Measurements from ENCODE around the gene KLHL8. TPM values are rescaled to one million over a fixed set of nuclear protein-coding genes. Genes with fewer than 3 reads are reported as not detected.

Gene KLHL8
- total RNA-seq, 2 experiments from 2014 or later: 10.7 to 12.1 TPM

DNA sequence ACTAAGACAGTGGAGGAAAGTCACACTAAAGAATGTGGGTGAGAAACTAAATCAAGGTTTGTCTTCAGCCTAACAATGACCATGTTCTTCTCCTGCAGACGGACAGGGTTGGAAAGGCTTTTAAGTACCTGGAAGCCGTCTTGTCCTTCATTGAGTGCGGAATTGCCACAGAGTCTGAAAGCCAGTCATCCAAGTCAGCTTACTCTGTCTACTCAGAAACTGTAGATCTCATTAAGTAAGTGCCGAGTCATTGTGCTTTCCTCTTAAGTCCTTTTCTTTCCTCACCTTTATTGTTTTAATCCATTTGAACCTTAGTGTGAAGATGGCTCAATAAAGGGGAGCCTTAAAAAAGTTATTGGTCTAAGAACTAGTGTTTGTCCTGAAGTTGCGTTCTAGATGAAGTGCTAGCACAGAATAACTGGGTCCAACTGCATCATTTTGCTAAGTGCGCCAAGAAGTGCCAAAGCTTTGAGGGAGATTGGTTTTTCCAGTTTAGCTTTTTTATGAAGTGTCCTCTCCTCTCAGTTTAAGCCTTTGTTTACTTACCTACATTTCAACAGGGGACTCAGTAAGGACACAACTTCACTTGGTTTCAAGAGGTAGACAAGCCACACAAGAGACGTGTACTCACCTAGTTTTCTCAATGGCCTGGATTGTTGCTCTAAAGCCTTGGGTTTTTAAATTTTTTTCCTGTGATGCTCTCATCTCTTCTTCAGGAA lies 89.3 kb downstream of the KLHL8 start:
- no peak for DNase-seq
- CTCF ChIA-PET: no interaction called here
- H3K9me3 Mint-ChIP-seq: no peaks in the 10 kb centered on the region
- H3K4me3 Mint-ChIP-seq: no peak overlapping the region
- no peak overlapping the region for H3K27ac Mint-ChIP-seq
- no peaks in the 10 kb centered on the region for H3K27me3 Mint-ChIP-seq (ENCODE audit: low read depth)
- intact Hi-C loops (cut with micrococcal nuclease): no loop called here
- H3K36me3 Mint-ChIP-seq (ENCODE audit: low read depth): peaks cover 41% of the 10 kb centered on the region
- peaks cover 4% of the 10 kb centered on the region for H3K4me1 Mint-ChIP-seq (ENCODE audit: low read depth)

DNA sequence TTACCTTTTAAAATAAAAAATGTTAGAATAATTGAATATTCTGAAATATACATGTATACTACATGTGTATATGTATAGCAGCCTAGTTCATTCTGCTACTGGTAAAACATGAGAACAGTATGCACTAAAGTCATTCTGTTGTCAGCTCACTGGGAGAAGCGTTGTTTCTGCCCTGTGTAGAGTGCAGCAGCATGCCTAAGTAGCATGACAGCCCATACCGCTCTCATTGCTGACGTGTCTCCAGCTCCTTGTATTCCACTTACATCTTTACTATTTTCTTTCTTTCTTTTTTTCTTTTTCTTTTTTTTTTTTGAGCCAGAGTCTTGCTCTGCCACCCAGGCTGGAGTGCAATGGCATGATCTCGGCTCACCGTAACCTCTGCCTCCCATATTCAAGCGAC lies 90.7 kb downstream of the KLHL8 start:
- intact Hi-C loops (cut with micrococcal nuclease): no loop called here
- CTCF ChIA-PET: interaction anchor here (0.7 kb wide), 1 partner anchor 891 kb away, joined by 4 read pairs; no protein-coding TSS in a partner anchor
- Mint-ChIP-seq H3K4me1 (ENCODE audit: low read depth) (peaks cover 6% of the 10 kb centered on the region), H3K4me3 (no peak overlapping the region), H3K27ac (no peak overlapping the region), H3K9me3 (no peaks in the 10 kb centered on the region), H3K36me3 (ENCODE audit: low read depth) (peaks cover 47% of the 10 kb centered on the region), H3K27me3 (ENCODE audit: low read depth) (no peaks in the 10 kb centered on the region)
- DNase-seq: no peak

DNA sequence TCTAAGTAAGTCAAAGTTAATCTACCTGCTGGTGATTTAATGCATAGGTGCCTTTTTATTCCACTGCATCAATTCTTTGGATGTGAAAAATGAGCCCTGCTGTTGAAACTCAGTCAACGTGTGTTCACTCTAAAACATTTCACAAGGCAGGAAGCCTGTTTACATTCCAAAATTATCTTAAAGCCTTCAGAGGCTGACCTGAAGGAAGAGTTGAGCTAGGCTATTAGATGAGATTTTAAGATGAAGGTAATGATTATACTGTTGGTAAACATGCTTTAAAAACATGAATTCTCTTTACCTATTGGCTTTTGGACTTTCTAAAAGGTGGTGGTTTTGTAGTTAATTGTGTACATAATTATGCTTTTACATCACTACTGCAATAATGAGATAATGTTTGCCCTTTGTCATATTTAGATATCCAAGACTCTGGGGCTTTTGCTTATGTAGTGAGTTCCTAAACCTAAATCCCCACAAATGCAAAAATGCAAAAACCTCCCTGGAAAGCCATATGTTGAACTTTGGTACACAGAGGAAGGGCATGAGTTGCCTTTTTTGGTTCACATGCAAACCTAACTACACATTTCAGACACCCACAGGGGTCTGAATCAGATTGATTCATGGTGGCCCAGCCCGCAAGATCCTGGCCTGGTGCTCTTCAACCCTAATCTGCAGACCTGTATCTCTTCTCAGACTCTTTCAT lies 92.3 kb downstream of the KLHL8 start:
- no peaks in the 10 kb centered on the region for H3K9me3 Mint-ChIP-seq
- peaks cover 39% of the 10 kb centered on the region for H3K36me3 Mint-ChIP-seq (ENCODE audit: low read depth)
- H3K4me1 Mint-ChIP-seq (ENCODE audit: low read depth): peaks cover 6% of the 10 kb centered on the region
- H3K27ac Mint-ChIP-seq: no peak overlapping the region
- DNase-seq: no peak
- H3K4me3 Mint-ChIP-seq: no peak overlapping the region
- no peaks in the 10 kb centered on the region for H3K27me3 Mint-ChIP-seq (ENCODE audit: low read depth)
- intact Hi-C loops (cut with micrococcal nuclease): no loop called here
- CTCF ChIA-PET: no interaction called here

DNA sequence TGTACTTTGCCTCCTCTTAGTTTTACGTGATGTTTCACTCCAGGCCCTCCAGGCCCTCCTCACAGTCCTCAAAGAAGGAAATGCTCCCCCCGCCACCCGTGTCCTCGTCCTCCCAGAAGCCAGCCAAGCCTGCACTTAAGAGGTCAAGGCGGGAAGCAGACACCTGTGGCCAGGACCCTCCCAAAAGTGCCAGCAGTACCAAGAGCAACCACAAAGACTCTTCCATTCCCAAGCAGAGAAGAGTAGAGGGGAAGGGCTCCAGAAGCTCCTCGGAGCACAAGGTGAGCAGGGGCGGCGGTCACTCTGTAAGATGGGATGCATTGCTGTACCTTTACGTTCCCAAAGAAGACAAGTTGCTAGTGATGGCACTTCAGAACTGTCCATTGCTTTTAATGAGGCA lies 94.4 kb downstream of the KLHL8 start:
- CTCF ChIA-PET: interaction anchor here (0.9 to 1.1 kb wide), 2 partner anchors 9 to 203 kb away, joined by 3 to 5 read pairs; no protein-coding TSS in a partner anchor
- Mint-ChIP-seq H3K27ac (no peak overlapping the region), H3K27me3 (ENCODE audit: low read depth) (no peaks in the 10 kb centered on the region), H3K4me3 (no peak overlapping the region), H3K9me3 (no peaks in the 10 kb centered on the region), H3K4me1 (ENCODE audit: low read depth) (peaks cover 13% of the 10 kb centered on the region), H3K36me3 (ENCODE audit: low read depth) (peaks cover 29% of the 10 kb centered on the region)
- DNase-seq: no peak
- intact Hi-C loops (cut with micrococcal nuclease): no loop called here

GRCh38 chr4:87122252-87122651 lies 98.2 kb downstream of the KLHL8 start:
- CTCF ChIA-PET: interaction anchor here (1.5 kb wide), 1 partner anchor 28 kb away, joined by 5 read pairs; no protein-coding TSS in a partner anchor
- no peak overlapping the region for H3K4me3 Mint-ChIP-seq
- intact Hi-C loops (cut with micrococcal nuclease): no loop called here
- peaks cover 33% of the 10 kb centered on the region for H3K36me3 Mint-ChIP-seq (ENCODE audit: low read depth)
- no peaks in the 10 kb centered on the region for H3K27me3 Mint-ChIP-seq (ENCODE audit: low read depth)
- no peaks in the 10 kb centered on the region for H3K9me3 Mint-ChIP-seq
- H3K27ac Mint-ChIP-seq: no peak overlapping the region
- DNase-seq: no peak
- H3K4me1 Mint-ChIP-seq (ENCODE audit: low read depth): peaks cover 28% of the 10 kb centered on the region

DNA sequence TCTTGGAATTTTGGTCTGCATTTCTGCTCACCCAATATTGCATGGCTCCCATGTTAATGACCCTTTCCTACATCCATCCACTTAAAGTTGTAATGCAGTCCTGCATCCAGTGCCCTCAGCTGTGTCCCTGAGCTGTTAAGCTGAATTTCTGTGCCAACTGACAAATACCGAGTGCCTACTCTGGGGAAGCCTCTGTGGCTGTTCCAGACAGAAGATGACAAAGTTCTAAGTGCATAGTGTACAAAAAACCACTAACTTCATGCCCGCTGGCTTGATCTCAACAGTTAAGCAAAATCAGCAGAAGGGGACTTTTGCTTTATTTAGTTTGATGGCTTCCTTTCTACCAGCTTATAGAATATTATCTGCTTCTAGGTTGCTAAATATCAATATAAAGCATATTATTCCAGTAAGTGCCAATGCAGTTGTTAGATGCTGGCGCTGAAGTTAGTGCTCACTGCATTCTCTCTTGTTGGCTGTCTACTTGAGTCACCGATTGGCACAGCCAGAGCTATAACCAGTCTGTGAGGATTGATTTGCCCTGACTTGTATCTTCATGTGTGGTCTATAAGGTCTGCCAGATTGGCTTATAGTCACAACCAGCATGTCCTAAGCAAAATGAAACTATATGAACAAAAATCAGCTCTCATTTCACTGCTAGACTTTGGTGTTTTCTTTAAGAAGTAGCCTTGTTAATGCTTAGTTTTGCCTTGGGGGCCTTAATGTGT lies 98.9 kb downstream of the KLHL8 start:
- Mint-ChIP-seq H3K4me1 (ENCODE audit: low read depth) (peaks cover 26% of the 10 kb centered on the region), H3K4me3 (no peak overlapping the region), H3K27me3 (ENCODE audit: low read depth) (no peaks in the 10 kb centered on the region), H3K9me3 (no peaks in the 10 kb centered on the region), H3K36me3 (ENCODE audit: low read depth) (peaks cover 33% of the 10 kb centered on the region), H3K27ac (peak overlapping the region; percentile 56)
- no peak for DNase-seq
- intact Hi-C loops (cut with micrococcal nuclease): no loop called here
- CTCF ChIA-PET: interaction anchor here (0.8 to 1.5 kb wide), 3 partner anchors 29 to 199 kb away, joined by 3 to 5 read pairs (median 5); no protein-coding TSS in a partner anchor

DNA sequence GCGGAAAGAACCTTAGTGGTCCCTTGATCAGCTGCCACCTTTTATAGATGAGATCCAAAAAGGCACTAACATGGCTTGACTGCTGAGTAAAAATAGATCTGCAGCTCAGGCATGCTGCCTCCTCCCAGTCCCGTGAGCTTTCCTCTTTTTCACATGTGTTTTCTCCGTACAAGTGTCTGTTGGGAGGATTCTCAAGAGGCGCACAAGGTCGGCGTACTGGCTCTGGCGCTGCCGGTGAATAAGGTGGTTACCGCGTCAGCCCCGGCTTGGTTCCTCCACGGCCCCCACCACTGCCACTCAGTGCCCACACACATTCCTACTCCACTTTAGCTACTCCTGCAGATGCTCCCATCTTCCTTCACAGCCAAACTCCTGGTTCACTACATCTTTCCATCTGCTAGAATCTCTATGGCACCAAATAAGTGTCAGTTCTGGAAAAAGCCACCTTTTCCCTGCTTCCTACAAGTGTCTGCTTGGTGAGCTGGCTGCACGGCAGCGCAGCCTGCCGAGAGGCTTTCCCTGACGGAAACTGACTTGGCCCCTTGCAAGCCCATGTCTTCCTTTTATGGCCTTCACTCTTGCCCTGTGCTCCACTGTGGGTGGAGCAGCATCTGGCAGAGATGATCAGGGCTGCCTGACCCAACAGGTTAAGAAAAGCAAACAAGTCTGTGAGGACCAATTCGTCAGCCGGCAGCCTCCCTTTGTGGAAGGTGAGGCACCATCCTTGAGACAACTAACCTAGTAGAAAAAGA lies 99.8 kb downstream of the KLHL8 start:
- H3K27ac Mint-ChIP-seq: peak overlapping the region; percentile 9
- H3K4me3 Mint-ChIP-seq: no peak overlapping the region
- CTCF ChIA-PET: interaction anchor here (0.8 to 4.7 kb wide), 4 partner anchors 28 to 199 kb away, joined by 3 to 24 read pairs (median 4); no protein-coding TSS in a partner anchor
- H3K9me3 Mint-ChIP-seq: no peaks in the 10 kb centered on the region
- no peaks in the 10 kb centered on the region for H3K27me3 Mint-ChIP-seq (ENCODE audit: low read depth)
- peaks cover 22% of the 10 kb centered on the region for H3K4me1 Mint-ChIP-seq (ENCODE audit: low read depth)
- intact Hi-C loops (cut with micrococcal nuclease): no loop called here
- DNase-seq: no peak
- peaks cover 29% of the 10 kb centered on the region for H3K36me3 Mint-ChIP-seq (ENCODE audit: low read depth)

DNA sequence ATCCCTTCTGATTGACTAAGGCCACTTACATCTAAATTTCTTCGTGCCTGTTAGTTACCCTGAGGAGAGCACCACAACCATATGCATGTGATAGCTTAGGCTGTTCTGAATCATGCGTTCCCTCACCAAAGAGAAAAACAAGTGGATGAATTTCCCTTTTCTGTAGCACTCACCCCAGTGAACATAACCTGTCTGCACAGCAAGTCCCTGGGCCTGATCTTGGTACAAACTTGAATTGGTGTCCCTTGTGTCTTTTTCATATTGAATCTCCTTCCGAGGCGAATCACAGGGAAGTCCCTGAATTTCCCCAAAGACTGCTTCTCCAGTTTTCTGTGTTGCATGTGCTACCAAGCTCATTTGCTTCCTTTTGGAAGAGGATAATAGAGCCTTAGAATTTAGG lies 100.4 kb downstream of the KLHL8 start:
- Mint-ChIP-seq H3K27ac (peak overlapping the region; percentile 9), H3K9me3 (no peaks in the 10 kb centered on the region), H3K4me3 (no peak overlapping the region), H3K36me3 (ENCODE audit: low read depth) (peaks cover 27% of the 10 kb centered on the region), H3K4me1 (ENCODE audit: low read depth) (peaks cover 22% of the 10 kb centered on the region), H3K27me3 (ENCODE audit: low read depth) (no peaks in the 10 kb centered on the region)
- CTCF ChIA-PET: interaction anchor here (1.0 to 4.7 kb wide), 2 partner anchors 99 to 198 kb away, joined by 4 to 24 read pairs; no protein-coding TSS in a partner anchor
- intact Hi-C loops (cut with micrococcal nuclease): no loop called here
- DNase-seq: no peak

DNA sequence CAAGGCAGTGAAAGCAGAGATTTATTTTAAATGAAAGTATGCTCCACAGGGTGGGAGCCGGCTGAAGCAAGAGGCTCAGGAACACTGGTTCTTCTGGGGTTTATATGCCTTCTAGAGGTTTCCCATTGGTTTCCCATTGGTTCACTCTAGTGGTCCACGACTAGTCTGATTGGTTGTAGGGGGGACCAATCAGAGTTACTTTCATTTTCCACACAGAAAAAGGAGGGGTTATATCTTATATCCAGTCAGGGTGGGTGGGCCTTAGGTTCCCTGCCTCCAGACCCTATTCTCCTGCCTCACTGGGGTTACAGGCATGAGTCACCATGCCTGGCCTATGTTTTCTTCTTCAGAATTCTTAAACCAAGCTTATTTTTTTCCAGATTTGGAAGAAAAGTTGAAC lies 101.6 kb downstream of the KLHL8 start:
- no peak overlapping the region for H3K4me3 Mint-ChIP-seq
- H3K4me1 Mint-ChIP-seq (ENCODE audit: low read depth): peaks cover 22% of the 10 kb centered on the region
- CTCF ChIA-PET: interaction anchor here (0.9 to 4.7 kb wide), 3 partner anchors 11 to 197 kb away, joined by 3 to 24 read pairs (median 4); no protein-coding TSS in a partner anchor
- peaks cover 29% of the 10 kb centered on the region for H3K36me3 Mint-ChIP-seq (ENCODE audit: low read depth)
- H3K27ac Mint-ChIP-seq: peak overlapping the region; percentile 24
- H3K27me3 Mint-ChIP-seq (ENCODE audit: low read depth): no peaks in the 10 kb centered on the region
- intact Hi-C loops (cut with micrococcal nuclease): no loop called here
- no peak for DNase-seq
- no peaks in the 10 kb centered on the region for H3K9me3 Mint-ChIP-seq

DNA sequence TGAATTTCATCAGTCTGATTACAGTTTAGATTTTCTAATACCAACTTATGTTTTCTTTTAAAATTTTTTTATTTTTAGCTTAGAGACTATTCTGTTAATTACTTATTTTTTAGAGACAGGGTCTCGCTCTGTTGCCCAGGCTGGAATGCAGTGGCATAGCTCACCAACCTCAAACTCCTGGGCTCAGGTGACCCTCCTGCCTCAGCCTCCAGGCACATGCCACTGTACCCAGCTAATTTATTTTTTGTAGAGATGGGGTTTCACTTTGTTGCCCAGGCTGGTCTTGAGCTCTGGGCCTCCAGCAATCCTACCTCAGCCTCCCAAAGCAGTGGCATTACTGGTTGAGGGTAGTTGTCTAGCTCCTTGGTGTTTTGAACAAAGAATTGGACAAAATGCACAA lies 102.0 kb downstream of the KLHL8 start:
- DNase-seq: no peak
- CTCF ChIA-PET: interaction anchor here (0.9 to 4.7 kb wide), 3 partner anchors 11 to 196 kb away, joined by 3 to 24 read pairs (median 4); no protein-coding TSS in a partner anchor
- H3K36me3 Mint-ChIP-seq (ENCODE audit: low read depth): peaks cover 29% of the 10 kb centered on the region

GRCh38 chr4:87117732-87118075 lies 102.7 kb downstream of the KLHL8 start:
- CTCF ChIA-PET: interaction anchor here (1.5 to 4.7 kb wide), 2 partner anchors 24 to 196 kb away, joined by 4 to 24 read pairs; no protein-coding TSS in a partner anchor
- Mint-ChIP-seq H3K27ac (no peak overlapping the region), H3K4me3 (no peak overlapping the region), H3K36me3 (ENCODE audit: low read depth) (peaks cover 29% of the 10 kb centered on the region), H3K27me3 (ENCODE audit: low read depth) (no peaks in the 10 kb centered on the region), H3K9me3 (no peaks in the 10 kb centered on the region), H3K4me1 (ENCODE audit: low read depth) (peaks cover 22% of the 10 kb centered on the region)
- intact Hi-C loops (cut with micrococcal nuclease): no loop called here
- no peak for DNase-seq

More for the DNA sequence above, 102.0 kb downstream of the KLHL8 start:
- Mint-ChIP-seq H3K4me1 (ENCODE audit: low read depth) (peaks cover 22% of the 10 kb centered on the region), H3K9me3 (no peaks in the 10 kb centered on the region), H3K27ac (no peak overlapping the region), H3K27me3 (ENCODE audit: low read depth) (no peaks in the 10 kb centered on the region), H3K4me3 (no peak overlapping the region)
- intact Hi-C loops (cut with micrococcal nuclease): no loop called here
